ENCODE measurements around the gene FBXO30.

GRCh38 chr6:145744619-145745018 is 70.0 kb downstream of the FBXO30 start:
- TF ChIP-seq CTCF (conservative IDR thresholded peaks at IDR 0.05) = no peak
- no peak for TF ChIP-seq ZFX (IDR thresholded peaks at IDR 0.05)

Data from C4-2B (cell line).